Measurements from ENCODE around the gene TBC1D4.
"Not testable (repeated sequence)": the region's sequence is repeated elsewhere in the genome, so short reads cannot be mapped to it uniquely, and the experiment has no call there.

Gene TBC1D4

DNA sequence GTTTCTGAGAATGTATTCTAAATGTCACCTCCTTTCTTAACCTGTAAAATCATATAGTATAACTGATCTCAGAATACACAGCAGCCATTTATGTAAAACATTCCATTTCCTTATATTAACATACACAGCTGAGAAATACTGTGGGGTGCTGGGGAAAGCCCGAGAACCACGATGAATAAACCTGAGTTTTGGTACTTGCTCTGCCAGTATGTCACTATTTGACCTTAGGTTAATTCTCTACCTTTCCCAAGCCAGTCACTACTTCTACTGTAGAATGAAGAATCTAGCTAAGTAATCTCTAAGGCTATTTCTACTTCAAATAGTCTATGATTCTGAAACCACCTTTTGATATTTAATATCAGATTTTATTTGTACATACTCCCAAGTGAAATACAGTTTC is 173.7 kb downstream of the TBC1D4 start:
- H3K27ac ChIP-seq: no peak overlapping the region
- TF ChIP-seq ZFX (IDR thresholded peaks at IDR 0.05; ENCODE audit: borderline replicate concordance) (no peak), CTCF (IDR thresholded peaks at IDR 0.05) (no peak)

GRCh38 chr13:75307370-75307949 is 174.5 kb downstream of the TBC1D4 start:
- no peak for TF ChIP-seq CTCF (IDR thresholded peaks at IDR 0.05)
- TF ChIP-seq ZFX (IDR thresholded peaks at IDR 0.05; ENCODE audit: borderline replicate concordance): no peak
- H3K27ac ChIP-seq: no peak overlapping the region

- H3K27ac ChIP-seq: not testable (repeated sequence)
These were observed 175.0 kb downstream of the TBC1D4 start for GRCh38 chr13:75306967-75307366.

DNA sequence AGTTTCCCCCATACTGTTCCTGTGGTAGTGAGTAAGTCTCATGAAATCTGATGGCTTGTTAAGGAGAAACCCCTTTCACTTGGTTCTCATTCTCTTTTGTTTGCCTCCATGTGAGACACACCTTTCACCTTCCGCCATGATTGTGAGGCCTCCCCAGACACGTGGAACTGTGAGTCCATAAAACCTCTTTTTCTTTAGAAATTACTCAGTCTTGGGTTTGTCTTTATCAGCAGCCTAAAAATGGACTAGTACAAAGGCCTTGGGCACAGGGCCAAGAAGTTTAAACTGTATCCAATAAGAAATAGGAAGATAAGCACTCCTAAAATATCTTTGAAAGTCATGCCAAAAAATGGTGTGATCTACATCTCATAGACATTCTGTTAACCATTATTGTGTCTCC is 176.9 kb downstream of the TBC1D4 start:
- TF ChIP-seq ZFX (IDR thresholded peaks at IDR 0.05; ENCODE audit: borderline replicate concordance): no peak
- no peak for TF ChIP-seq CTCF (IDR thresholded peaks at IDR 0.05)

DNA sequence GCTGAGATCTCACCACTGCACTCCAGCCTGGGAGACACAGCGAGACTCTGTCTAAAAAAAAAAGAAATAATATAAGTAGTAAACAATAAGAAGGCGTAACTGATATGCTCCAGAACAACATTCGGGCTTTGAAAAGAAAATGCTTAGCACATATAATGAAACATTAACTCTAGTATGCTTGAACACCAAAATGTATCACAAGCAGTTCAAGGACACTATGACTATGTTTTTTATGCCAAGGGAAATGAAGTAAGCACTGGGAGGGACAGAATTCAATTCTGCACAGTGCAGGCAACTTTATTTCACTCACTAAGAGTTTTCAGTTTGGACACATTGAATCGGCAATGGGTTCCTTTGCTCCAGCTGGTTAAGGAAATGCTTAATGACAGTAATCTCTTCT is 178.7 kb downstream of the TBC1D4 start:
- TF ChIP-seq ZFX (IDR thresholded peaks at IDR 0.05; ENCODE audit: borderline replicate concordance) (no peak), CTCF (IDR thresholded peaks at IDR 0.05) (no peak)
- no peak overlapping the region for H3K27ac ChIP-seq

More for the DNA sequence above, 176.9 kb downstream of the TBC1D4 start:
- H3K27ac ChIP-seq: no peak overlapping the region

- H3K27ac ChIP-seq: peak overlapping the region; percentile 29; the same call in 1 of the 2 replicates
- TF ChIP-seq CTCF (IDR thresholded peaks at IDR 0.05) (no peak), ZFX (IDR thresholded peaks at IDR 0.05; ENCODE audit: borderline replicate concordance) (no peak)
These were observed 179.8 kb downstream of the TBC1D4 start for GRCh38 chr13:75302071-75302698.

DNA sequence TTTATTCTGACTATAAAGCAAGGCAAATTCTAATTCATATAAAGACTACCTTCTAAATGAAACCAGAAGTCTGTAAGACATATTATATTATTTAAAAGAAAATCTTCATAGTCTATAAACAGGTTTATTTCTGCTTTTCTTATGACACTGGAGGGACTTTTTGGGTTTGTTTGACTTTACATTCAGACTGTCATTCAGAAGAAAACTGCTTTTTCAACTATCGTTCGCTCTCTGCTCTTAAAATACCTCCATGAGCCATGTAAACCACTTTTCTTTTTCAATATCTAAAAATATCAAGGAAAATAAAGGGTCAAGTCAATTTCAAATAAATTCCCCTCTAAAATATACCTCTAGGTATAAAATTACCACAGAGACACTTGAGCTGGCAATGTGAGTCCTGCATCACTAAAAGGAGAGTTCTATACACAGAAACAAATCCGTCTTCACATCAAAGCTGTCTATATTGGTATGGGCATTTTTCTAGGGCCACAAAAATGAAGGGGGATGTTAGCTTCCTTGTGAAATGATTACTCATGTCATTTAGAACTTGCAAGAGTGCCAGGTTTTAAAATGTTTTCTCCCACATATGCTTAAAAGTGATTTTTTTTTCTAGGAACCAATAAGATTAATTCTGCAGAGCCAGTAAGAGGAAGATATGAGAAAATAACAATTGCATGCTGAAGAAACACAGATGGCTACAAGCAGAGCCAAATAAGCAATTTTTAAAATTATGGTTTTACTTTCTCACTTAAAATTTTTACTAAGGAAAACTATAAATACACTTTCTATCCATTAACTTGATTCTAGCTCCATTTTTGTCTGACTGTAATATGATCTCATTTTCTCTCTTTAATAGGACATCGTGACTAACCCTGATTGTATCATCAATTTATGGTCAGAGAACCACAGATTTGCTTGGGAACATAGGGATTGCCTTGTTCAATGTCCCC is 181.8 kb downstream of the TBC1D4 start:
- no peak overlapping the region for H3K27ac ChIP-seq
- TF ChIP-seq ZFX (IDR thresholded peaks at IDR 0.05; ENCODE audit: borderline replicate concordance): no peak
- no peak for TF ChIP-seq CTCF (IDR thresholded peaks at IDR 0.05)

All from 22Rv1 (cell line).